Kidney (tissue), 14 donors: ENCODE results near the gene KIF25. TPM values are rescaled to one million over a fixed set of nuclear protein-coding genes. Genes with fewer than 3 reads are reported as not detected.

Source experiments
- DNase-seq, 5 donors: peaks; one replicate each; pipeline ENCODE4 v3.0.0-alpha.2; 2013 to 2020
- FAIRE-seq: peaks from 2 replicates; lab custom pipeline; 2012; peaks lifted over from hg19 to GRCh38; lab: Jason Lieb, UNC
- H3K27ac ChIP-seq, 2 donors: one replicate each; pipeline ENCODE4 v1.7.0; 2013; ENCODE audit warnings: low read depth in 2 of 2, low read length in 2 of 2, inconsistent platforms in 1 of 2
- H3K27me3 ChIP-seq: one replicate; pipeline ENCODE4 v1.7.1; 2013; ENCODE audit warnings: low read length, inconsistent platforms; ENCODE audit not compliant: control insufficient read depth, insufficient read depth
- H3K36me3 ChIP-seq, 3 donors: one replicate each; pipeline versions ENCODE4 v1.7.0 to v1.7.1; 2013; ENCODE audit warnings: low read length in 3 of 3, control low read depth in 1 of 3, inconsistent platforms in 1 of 3; ENCODE audit not compliant: insufficient read depth in 3 of 3, control insufficient read depth in 2 of 3
- H3K4me1 ChIP-seq, 3 donors: one replicate each; pipeline versions ENCODE4 v1.7.0 to v1.7.1; 2013; ENCODE audit warnings: low read length in 3 of 3, inconsistent platforms in 1 of 3, low read depth in 1 of 3; ENCODE audit not compliant: control insufficient read depth in 2 of 3, insufficient read depth in 2 of 3
- H3K4me3 ChIP-seq, 3 donors: one replicate each; pipeline versions ENCODE4 v1.7.0 to v1.8.1; 2013; ENCODE audit warnings: low read length in 3 of 3, control low read depth in 1 of 3, inconsistent platforms in 1 of 3
- H3K9ac ChIP-seq, 3 donors: one replicate each; pipeline versions ENCODE4 v1.7.0 to v1.7.1; 2013; ENCODE audit warnings: low read length in 3 of 3, control low read depth in 1 of 3, inconsistent platforms in 1 of 3
- H3K9me3 ChIP-seq, 3 donors: one replicate each; pipeline versions ENCODE4 v1.7.0 to v1.7.1; 2013; ENCODE audit warnings: low read length in 3 of 3, control low read depth in 1 of 3, inconsistent platforms in 1 of 3; ENCODE audit not compliant: control insufficient read depth in 2 of 3, insufficient read depth in 1 of 3
- intact Hi-C: fragments of 100-400 bp; cut with DNase I; formaldehyde crosslinking; loops from one replicate; pipeline ENCODE4 v1.11.1; 2022
- polyA plus RNA-seq: library from polyadenylated mRNA; stranded (reverse); fragments of 350-450 nt; fragmentation: Illumina TruSeq; extraction: RNeasy Lipid Tissue Mini Kit (QIAGEN cat#74804); gene quantifications from one replicate; pipeline ENCODE4 v1.2.3, GENCODE V29; 2014; ENCODE audit warnings: low read depth, low replicate concordance; ENCODE audit not compliant: insufficient read depth
- total RNA-seq: library from RNA; stranded (reverse); fragmentation: NEBNext Ultra II Directional; extraction: Animal tissue kit (Norgen Biotek cat#: 25700); gene quantifications from one replicate; pipeline ENCODE4 v1.2.1, GENCODE V29; 2021
- TF ChIP-seq, protein P1 (sequence below): IDR thresholded peaks from 3 replicates; pipeline ENCODE4 v1.5.1; 2012; ENCODE audit warnings: mild to moderate bottlenecking, moderate library complexity, borderline replicate concordance; ENCODE audit not compliant: insufficient read depth; ENCODE audit errors: extremely low read depth
- donor health status: control.
- donor health status: control.
- donor health status: control.
- donor health status: control.
- donor health status: control.
- donor health status: DM: yes; HTN: yes; CAD: no.
- donor health status: Normal renal cell carcinoma (clear cell type).

Gene KIF25
- total and polyA plus RNA-seq, 2 donors from 2014 or later, result not detected

DNA sequence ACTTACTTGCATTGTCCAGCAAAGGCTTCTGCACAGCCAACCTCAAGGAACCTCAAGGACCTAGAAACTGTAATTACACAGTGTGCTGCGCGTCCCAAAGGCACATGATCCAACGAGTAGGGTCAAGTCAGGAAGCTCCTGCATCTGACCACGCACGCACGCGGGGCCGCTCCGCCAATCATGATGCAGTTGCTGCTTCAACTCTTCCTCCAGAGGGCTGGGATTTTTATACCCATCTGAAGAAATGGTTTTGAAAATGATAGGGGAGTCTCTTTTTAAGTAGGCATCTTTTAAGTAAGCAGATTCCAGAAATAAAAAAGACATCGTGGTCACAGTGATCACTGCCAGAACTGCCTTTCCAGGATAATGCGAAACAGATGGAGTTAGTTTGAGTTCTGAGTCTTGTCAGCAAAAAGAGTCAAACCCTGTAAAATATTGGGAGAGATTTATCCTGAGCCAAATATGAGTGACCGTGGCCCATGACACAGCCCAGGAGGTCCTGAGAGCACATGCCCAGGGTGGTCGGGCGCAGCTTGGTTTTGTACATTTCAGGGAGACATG lies 34.0 kb downstream of the KIF25 start:
- Histone ChIP-seq H3K4me3 (no peak overlapping the region), H3K4me1 (peaks cover 0 to 14% (median 8%) of the 10 kb centered on the region in 3 donors), H3K36me3 (no peaks in the 10 kb centered on the region), H3K27me3 (no peaks in the 10 kb centered on the region), H3K9ac (no peak overlapping the region), H3K9me3 (no peaks in the 10 kb centered on the region), H3K27ac (peak overlapping the region in 1 of 2 donors; percentile 53)
- TF ChIP-seq, protein P1, sequence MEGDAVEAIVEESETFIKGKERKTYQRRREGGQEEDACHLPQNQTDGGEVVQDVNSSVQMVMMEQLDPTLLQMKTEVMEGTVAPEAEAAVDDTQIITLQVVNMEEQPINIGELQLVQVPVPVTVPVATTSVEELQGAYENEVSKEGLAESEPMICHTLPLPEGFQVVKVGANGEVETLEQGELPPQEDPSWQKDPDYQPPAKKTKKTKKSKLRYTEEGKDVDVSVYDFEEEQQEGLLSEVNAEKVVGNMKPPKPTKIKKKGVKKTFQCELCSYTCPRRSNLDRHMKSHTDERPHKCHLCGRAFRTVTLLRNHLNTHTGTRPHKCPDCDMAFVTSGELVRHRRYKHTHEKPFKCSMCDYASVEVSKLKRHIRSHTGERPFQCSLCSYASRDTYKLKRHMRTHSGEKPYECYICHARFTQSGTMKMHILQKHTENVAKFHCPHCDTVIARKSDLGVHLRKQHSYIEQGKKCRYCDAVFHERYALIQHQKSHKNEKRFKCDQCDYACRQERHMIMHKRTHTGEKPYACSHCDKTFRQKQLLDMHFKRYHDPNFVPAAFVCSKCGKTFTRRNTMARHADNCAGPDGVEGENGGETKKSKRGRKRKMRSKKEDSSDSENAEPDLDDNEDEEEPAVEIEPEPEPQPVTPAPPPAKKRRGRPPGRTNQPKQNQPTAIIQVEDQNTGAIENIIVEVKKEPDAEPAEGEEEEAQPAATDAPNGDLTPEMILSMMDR, result no peak
- intact Hi-C loops, result no loop called here
- peak in 1 of 5 donors; percentile 23 for DNase-seq
- FAIRE-seq, result no peak

DNA sequence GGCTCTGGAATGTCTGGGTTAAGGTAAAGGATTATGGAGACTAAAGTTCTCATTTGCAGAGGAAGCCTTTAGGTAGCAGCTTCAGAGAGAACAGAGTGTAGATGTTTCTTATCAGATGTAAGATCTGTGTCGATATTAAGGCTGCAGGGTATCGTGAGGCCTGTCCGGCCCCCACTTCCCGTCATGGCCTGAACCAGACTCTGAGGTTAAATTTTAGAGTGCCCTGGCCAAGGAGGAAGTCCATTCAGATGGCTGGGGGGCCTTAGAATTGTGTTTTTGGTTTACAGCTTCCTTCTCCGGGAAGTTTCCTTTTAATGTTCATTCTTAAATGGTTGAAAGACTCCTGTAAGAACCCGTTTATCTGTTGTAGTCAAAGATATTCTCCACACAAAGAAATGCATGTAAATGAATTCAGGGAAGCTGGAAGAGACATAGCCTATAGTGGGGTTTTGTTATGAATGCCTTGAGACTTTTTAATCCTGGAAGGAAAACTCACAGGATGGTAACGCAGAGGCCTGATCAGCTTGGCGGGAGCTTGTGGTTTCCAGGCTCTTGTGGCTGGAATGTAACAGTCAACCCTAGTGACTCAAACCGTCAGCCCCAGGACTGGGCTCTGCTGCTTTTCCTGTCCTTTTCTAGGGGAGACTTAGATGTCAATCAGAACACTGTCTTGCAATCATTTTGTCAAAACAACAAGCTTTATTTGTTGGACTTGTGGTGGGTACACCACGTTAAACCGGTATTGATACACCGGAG lies 34.7 kb downstream of the KIF25 start:
- no peak overlapping the region for H3K9ac ChIP-seq
- TF ChIP-seq, protein P1, result no peak

DNA sequence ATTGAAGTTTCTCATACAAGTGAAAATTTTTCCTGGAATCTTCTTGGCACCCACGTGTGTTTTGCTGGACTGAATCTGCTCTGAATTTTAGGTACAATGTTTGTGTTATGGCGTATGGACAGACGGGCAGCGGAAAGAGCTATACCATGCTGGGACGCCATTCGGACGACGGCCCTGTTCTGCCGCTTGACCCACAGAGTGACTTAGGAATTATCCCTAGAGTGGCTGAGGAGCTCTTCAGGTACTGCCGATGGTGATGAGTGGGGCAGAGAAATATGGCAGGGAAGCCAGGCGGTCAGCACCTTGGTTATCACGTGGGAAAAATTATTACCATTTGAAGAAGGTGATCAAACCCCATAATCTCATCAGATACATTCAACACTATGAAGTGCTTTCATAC lies 36.3 kb downstream of the KIF25 start:
- FAIRE-seq (no peak), DNase-seq (peak in 1 of 5 donors; percentile 30)
- Histone ChIP-seq H3K4me1 (peaks cover 0 to 14% (median 8%) of the 10 kb centered on the region in 3 donors), H3K27me3 (no peaks in the 10 kb centered on the region), H3K9me3 (no peaks in the 10 kb centered on the region), H3K36me3 (no peaks in the 10 kb centered on the region), H3K4me3 (no peak overlapping the region), H3K27ac (no peak overlapping the region), H3K9ac (no peak overlapping the region)
- TF ChIP-seq, protein P1, result no peak
- intact Hi-C loops, result no loop called here

More for the DNA sequence above, 34.7 kb downstream of the KIF25 start:
- peak in 1 of 5 donors; percentile 18 for DNase-seq
- no peak for FAIRE-seq
- Histone ChIP-seq H3K27ac (peak overlapping the region in 1 of 2 donors; percentile 53), H3K4me1 (peaks cover 0 to 14% (median 8%) of the 10 kb centered on the region in 3 donors), H3K9me3 (no peaks in the 10 kb centered on the region), H3K36me3 (no peaks in the 10 kb centered on the region), H3K4me3 (no peak overlapping the region), H3K27me3 (no peaks in the 10 kb centered on the region)
- intact Hi-C loops, result no loop called here
